GM19025 (cell line): ENCODE measurements around the gene SESN2.
"Not testable (repeated sequence)": the region's sequence is repeated elsewhere in the genome, so short reads cannot be mapped to it uniquely, and the experiment has no call there.

Source experiments
- ATAC-seq: cut with Tn5 transposase; IDR thresholded peaks from one replicate; pipeline ENCODE4 v1.9.1; 2021; ENCODE audit warnings: mild to moderate bottlenecking, low read depth, moderate library complexity; ENCODE audit not compliant: unreplicated experiment

SESN2 gene

GRCh38 chr1:28326515-28326914 is 67.2 kb downstream of the SESN2 start:
- ATAC-seq = no peak

DNA sequence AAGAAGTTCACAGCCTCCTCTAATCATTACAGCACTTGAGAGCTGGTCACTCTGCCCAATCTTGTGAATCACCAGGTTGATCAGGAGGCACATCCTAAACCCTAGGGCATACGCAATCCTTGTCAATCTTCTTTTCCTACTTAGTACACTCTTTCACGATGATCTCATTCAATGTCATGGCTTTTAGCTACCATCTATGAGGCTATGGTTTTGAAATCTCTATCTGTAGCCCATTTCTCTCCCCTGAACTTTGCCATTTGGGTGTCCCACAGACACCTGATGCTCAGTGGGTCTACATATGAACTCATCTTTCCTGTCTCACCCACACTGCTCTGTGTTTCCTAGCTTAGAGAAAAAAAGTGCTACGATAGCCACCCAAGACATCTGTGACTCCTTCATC is 67.7 kb downstream of the SESN2 start:
- no peak for ATAC-seq

GRCh38 chr1:28327431-28327830 is 68.1 kb downstream of the SESN2 start:
- not testable (repeated sequence) for ATAC-seq

GRCh38 chr1:28328228-28328648 is 68.9 kb downstream of the SESN2 start:
- ATAC-seq = no peak

DNA sequence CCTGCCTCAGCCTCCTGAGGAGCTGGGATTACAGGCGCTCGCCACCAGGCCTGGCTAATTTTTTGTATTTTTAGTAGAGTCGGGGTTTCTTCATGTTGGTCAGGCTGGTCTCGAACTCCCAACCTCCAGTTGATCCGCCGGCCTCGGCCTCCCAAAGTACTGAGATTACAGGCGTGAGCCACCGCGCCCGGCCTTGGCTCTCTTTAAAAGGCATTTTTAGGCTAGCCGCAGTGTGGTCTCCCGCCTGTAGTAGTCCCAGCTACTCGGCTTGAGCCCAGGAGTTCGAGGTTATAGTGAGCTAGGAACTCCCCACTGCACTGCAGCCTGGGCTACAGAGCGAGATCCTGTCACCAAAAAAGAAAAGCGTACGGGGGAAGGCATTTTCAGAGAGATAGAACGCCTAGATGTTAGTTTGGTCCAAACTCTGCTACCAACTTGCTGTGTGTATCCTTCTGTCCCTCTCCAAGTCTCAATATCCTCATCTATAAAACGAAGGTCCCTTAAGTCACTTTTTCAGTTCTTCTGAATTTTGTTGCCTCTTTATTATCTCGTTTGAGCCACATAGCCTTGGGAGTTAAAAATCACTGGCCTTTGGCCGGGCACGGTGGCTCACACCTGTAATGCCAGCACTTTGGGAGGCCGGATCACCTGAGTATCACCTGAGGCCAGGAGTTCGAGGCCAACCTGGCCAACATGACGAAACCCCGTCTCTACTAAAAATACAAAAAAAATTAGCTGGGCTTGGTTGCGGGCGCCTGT is 70.3 kb downstream of the SESN2 start:
- no peak for ATAC-seq
